Renal cortex interstitium (tissue), 11 donors: ENCODE results near the gene SPON2. TPM values are rescaled to one million over a fixed set of nuclear protein-coding genes. Genes with fewer than 3 reads are reported as not detected.
"Not testable (repeated sequence)": the region's sequence is repeated elsewhere in the genome, so short reads cannot be mapped to it uniquely, and the experiment has no call there.

ENCODE experiments used
- DNase-seq, 11 donors: peaks; one replicate each; pipeline ENCODE4 v3.0.0-alpha.2; 2013; ENCODE audit warnings: low read depth in 9 of 11, low spot score in 4 of 11; ENCODE audit errors: extremely low read depth in 1 of 11
- polyA plus RNA-seq, 3 donors: library from polyadenylated mRNA; unstranded; fragments of 120-200 nt; gene quantifications; one replicate each; pipeline ENCODE4 v1.2.1, GENCODE V29; 2013; ENCODE audit not compliant: insufficient read length in 3 of 3

The SPON2 gene
- polyA plus RNA-seq, 3 donors, result 5.0 to 20.7 (median 9.5) TPM

DNA sequence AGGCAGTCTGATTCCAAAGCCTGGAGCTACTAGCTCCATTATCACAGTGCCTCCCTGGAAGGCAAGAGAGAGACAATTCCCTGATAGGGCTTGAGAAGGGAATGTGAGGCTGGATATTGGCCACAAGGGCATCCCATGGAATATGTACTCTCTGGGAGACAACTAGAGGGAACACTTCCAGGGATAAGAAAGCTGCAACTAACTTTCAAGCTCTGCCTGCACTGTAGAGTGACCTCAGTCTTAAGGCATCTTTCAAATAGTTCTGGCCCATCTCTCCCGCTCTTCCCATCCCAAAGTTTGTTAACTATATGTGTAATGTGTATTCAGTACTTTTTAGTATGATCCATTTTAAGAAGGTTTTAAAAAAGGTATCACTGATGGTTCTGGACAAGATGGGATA is 45.9 kb downstream of the SPON2 start:
- DNase-seq, result no peak

DNA sequence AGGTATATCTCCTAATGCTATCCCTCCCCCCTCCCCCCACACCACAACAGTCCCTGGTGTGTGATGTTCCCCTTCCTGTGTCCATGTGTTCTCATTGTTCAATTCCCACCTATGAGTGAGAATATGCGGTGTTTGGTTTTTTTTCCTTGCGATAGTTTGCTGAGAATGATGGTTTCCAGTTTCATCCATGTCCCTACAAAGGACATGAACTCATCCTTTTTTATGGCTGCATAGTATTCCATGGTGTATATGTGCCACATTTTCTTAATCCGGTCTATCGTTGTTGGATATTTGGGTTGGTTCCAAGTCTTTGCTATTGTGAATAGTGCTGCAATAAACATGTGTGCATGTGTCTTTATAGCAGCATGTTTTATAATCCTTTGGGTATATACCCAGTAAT is 46.9 kb downstream of the SPON2 start:
- DNase-seq, result not testable (repeated sequence)

DNA sequence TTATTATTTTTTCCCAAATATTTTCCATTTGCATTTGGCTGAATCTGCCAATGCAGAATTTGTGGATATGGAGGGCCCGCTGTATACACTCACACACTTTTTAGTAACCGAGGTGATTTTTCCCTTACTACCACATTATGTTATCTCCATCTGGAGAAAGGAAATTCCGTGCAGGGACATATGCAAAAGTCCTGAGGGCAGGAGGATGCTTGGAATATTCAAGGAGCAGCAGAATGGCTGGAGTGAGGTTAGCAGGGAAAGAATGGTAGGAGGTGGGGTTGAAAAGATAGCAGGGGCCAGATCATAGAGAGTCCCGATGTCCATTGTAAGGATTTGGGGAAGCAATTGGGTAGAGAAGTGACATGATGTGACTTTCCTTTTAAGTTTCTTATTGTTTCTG is 47.6 kb downstream of the SPON2 start:
- DNase-seq, result no peak

DNA sequence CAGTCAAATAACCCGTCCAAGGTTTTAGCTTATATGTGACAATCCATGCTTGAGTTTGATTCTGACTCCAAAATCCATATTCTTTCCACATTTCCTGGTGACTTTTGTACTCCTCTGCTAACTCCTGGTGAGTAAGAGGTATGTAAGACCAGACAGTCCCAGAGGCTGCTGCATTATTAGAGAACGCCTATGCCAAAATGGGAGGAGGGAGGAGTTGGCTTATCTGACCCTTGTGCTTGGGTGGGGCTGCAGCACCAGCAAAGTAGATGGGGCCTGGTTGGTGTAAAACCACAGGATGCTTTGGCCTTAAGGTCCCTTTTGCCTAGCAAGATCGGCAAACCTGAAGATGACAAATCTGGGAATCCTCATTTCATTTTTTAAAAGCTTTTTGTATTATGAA is 49.9 kb downstream of the SPON2 start:
- DNase-seq, result no peak

Other genes with a start within 250 kb of the SPON2 start
- gene GAK, start 240.3 kb downstream of the SPON2 start, polyA plus RNA-seq, result 10 to 100 TPM; 52.5 to 87.8 (median 68.3) TPM
- 10 to 100 TPM; 20.6 to 29.6 (median 26.3) TPM for gene TMEM175, start 240.1 kb downstream of the SPON2 start, polyA plus RNA-seq
- gene DGKQ, start 199.0 kb downstream of the SPON2 start, polyA plus RNA-seq, result 10 to 100 TPM in 1 of 3 donors, 1 to 10 TPM in 2; 5.5 to 10.4 (median 8.6) TPM
- gene IDUA, start 185.5 kb downstream of the SPON2 start, polyA plus RNA-seq, result 10 to 100 TPM; 11.5 to 19.0 (median 17.4) TPM
- 10 to 100 TPM in 2 of 3 donors, 1 to 10 TPM in 1; 8.2 to 15.9 (median 14.0) TPM for gene SLC26A1, start 179.2 kb downstream of the SPON2 start, polyA plus RNA-seq
- 10 to 100 TPM; 35.1 to 43.3 (median 36.3) TPM for gene FGFRL1, start 161.0 kb downstream of the SPON2 start, polyA plus RNA-seq
- 10 to 100 TPM in 2 of 3 donors, 1 to 10 TPM in 1; 9.4 to 19.3 (median 10.0) TPM for gene RNF212, start 59.0 kb downstream of the SPON2 start, polyA plus RNA-seq
- 100 to 1,000 TPM; 113 to 174 (median 150) TPM for gene CTBP1, start 76.5 kb upstream of the SPON2 start, polyA plus RNA-seq
- 10 to 100 TPM; 59.8 to 85.4 (median 73.0) TPM for gene MAEA, start 117.3 kb upstream of the SPON2 start, polyA plus RNA-seq
- gene UVSSA, start 174.6 kb upstream of the SPON2 start, polyA plus RNA-seq, result 10 to 100 TPM in 1 of 3 donors, 1 to 10 TPM in 2; 8.4 to 36.6 (median 9.2) TPM
- gene NKX1-1, start 233.9 kb upstream of the SPON2 start, polyA plus RNA-seq, result not detected